Chondrocyte (in vitro differentiated cells): ENCODE results near the gene SH2D1B. TPM values are rescaled to one million over a fixed set of nuclear protein-coding genes. Genes with fewer than 3 reads are reported as not detected.

Experiments
- DNase-seq: peaks from one replicate; pipeline ENCODE4 v3.0.0; 2021; ENCODE audit warnings: mixed read lengths, low spot score
- H3K27ac Mint-ChIP-seq: one replicate; pipeline ENCODE4 v1.8.0; 2021; ENCODE audit warnings: mild to moderate bottlenecking, moderate library complexity, mixed read lengths; ENCODE audit not compliant: unreplicated experiment
- H3K27me3 Mint-ChIP-seq: 2 replicates; pipeline ENCODE4 v1.8.0; 2021; ENCODE audit warnings: low read depth, mixed read lengths
- H3K36me3 Mint-ChIP-seq: 2 replicates; pipeline ENCODE4 v1.8.0; 2021; ENCODE audit warnings: low read depth, mixed read lengths
- H3K4me1 Mint-ChIP-seq: 2 replicates; pipeline ENCODE4 v1.8.0; 2021; ENCODE audit warnings: low read depth, mild to moderate bottlenecking, mixed read lengths
- H3K4me3 Mint-ChIP-seq: one replicate; pipeline ENCODE4 v1.8.0; 2021; ENCODE audit warnings: mild to moderate bottlenecking, moderate library complexity, mixed read lengths; ENCODE audit not compliant: unreplicated experiment
- H3K9me3 Mint-ChIP-seq: 2 replicates; pipeline ENCODE4 v1.8.0; 2021; ENCODE audit warnings: low read depth, mixed read lengths
- total RNA-seq: library from RNA; stranded (reverse); gene quantifications from 3 replicates; pipeline ENCODE4 v1.2.1, GENCODE V29; 2021
- TF ChIP-seq, protein P1 (sequence below): fragments of 200-600 bp; sonication (generic); IDR thresholded peaks from 2 replicates; pipeline ENCODE4 v1.5.0; 2021; ENCODE audit warnings: antibody characterized with exemption, mild to moderate bottlenecking, moderate library complexity

Gene SH2D1B
- total RNA-seq, 1 donor from 2014 or later: not detected

- H3K27ac Mint-ChIP-seq: peak overlapping the region; percentile 91
- TF ChIP-seq, protein P1, sequence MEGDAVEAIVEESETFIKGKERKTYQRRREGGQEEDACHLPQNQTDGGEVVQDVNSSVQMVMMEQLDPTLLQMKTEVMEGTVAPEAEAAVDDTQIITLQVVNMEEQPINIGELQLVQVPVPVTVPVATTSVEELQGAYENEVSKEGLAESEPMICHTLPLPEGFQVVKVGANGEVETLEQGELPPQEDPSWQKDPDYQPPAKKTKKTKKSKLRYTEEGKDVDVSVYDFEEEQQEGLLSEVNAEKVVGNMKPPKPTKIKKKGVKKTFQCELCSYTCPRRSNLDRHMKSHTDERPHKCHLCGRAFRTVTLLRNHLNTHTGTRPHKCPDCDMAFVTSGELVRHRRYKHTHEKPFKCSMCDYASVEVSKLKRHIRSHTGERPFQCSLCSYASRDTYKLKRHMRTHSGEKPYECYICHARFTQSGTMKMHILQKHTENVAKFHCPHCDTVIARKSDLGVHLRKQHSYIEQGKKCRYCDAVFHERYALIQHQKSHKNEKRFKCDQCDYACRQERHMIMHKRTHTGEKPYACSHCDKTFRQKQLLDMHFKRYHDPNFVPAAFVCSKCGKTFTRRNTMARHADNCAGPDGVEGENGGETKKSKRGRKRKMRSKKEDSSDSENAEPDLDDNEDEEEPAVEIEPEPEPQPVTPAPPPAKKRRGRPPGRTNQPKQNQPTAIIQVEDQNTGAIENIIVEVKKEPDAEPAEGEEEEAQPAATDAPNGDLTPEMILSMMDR: no peak
- no peaks in the 10 kb centered on the region for H3K9me3 Mint-ChIP-seq
- H3K4me3 Mint-ChIP-seq: no peak overlapping the region
- DNase-seq: no peak
- H3K27me3 Mint-ChIP-seq: no peaks in the 10 kb centered on the region
- H3K36me3 Mint-ChIP-seq: peaks cover 4% of the 10 kb centered on the region
- peaks cover 19% of the 10 kb centered on the region for H3K4me1 Mint-ChIP-seq
These were observed 39.5 kb downstream of the SH2D1B start for GRCh38 chr1:162372159-162373071.

DNA sequence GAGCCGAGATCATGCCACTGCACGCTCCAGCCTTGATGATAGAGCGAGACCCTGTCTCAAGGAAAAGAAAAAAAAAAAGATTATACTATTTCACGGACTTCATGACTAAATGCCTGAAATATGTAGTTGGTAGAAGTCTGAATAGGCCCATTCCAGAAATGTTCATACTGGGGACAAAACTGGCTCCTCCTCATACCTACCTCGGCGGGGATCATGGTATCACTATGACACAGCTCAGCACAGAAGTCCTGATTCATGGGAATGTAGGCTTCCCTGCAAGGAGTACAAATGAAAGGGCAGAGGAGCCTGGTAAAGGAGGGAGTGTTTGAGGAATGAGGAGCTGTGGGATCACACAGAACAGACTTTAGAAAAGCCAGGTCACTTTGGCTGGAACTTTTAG, 40.3 kb downstream of the SH2D1B start:
- Mint-ChIP-seq H3K27ac (peak overlapping the region; percentile 91), H3K9me3 (no peaks in the 10 kb centered on the region)

DNA sequence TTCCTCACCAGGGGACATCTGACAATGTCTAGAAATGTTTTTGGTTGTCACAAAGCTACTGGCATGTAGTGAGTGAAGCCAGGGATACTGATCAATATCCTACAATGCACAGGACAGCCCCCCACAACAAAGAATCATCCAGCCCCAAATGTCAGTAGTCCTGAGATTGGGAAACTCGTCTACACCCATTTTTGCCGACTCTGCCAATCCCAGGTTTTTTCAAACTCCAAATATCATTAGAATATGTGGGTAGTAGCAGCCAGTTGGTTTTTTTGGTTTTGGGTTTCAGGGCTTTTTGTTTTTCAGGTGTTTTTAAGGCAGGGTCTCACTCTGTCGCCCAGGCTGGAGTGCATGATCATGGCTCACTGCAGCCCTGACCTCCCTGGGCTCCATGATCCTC, 41.2 kb downstream of the SH2D1B start:
- Mint-ChIP-seq H3K9me3 (no peaks in the 10 kb centered on the region), H3K27ac (no peak overlapping the region), H3K27me3 (no peaks in the 10 kb centered on the region), H3K36me3 (peaks cover 4% of the 10 kb centered on the region), H3K4me1 (peaks cover 19% of the 10 kb centered on the region), H3K4me3 (no peak overlapping the region)
- TF ChIP-seq, protein P1: no peak
- no peak for DNase-seq

More for the DNA sequence above, 40.3 kb downstream of the SH2D1B start:
- peaks cover 7% of the 10 kb centered on the region for H3K36me3 Mint-ChIP-seq
- no peak overlapping the region for H3K4me3 Mint-ChIP-seq
- TF ChIP-seq, protein P1: no peak
- no peaks in the 10 kb centered on the region for H3K27me3 Mint-ChIP-seq
- no peak for DNase-seq
- peaks cover 19% of the 10 kb centered on the region for H3K4me1 Mint-ChIP-seq

DNA sequence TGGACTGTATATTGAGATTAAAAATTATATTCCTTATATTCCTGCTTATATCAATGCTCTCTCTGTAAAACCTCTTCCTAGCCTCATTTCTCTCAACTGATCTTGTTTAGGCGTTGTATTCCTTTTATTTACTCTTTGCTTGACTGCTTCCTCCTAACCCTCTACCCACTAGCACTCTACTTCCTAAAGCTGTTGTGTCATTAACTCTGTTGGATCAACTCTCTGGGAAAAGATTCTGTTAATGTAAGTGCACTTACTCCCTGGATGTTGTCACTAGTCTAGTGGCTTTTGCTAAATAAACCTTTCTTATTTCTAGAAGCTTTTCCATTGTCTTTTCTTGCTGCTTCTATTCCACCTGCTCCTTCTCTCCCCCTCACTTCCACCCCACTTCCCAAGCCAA, 41.8 kb downstream of the SH2D1B start:
- Mint-ChIP-seq H3K36me3 (peaks cover 4% of the 10 kb centered on the region), H3K9me3 (no peaks in the 10 kb centered on the region), H3K4me3 (no peak overlapping the region), H3K4me1 (peaks cover 19% of the 10 kb centered on the region), H3K27ac (no peak overlapping the region), H3K27me3 (no peaks in the 10 kb centered on the region)
- no peak for DNase-seq
- TF ChIP-seq, protein P1: no peak

DNA sequence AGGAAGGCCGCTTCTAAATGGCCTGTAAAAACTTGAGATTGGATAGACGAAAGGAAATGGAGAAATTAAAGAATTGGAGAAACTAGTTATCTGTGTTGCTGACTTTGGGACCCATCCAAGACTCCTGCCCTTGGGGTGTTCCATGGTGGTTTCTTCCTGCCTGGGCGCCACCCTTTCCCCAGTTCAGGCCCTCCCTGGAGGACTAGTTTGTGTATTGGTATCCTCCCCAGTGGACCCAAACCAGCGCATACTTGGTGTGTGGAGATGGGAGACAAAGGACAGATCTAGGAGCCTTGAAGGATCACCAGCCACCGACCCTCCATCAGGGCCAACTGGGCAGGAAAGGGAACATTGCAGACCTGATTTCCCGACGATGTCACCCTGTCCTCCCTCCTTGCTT, 42.4 kb downstream of the SH2D1B start:
- H3K4me1 Mint-ChIP-seq: peaks cover 19% of the 10 kb centered on the region
- TF ChIP-seq, protein P1: no peak
- no peak for DNase-seq
- no peaks in the 10 kb centered on the region for H3K9me3 Mint-ChIP-seq
- no peaks in the 10 kb centered on the region for H3K27me3 Mint-ChIP-seq
- H3K4me3 Mint-ChIP-seq: no peak overlapping the region
- peaks cover 4% of the 10 kb centered on the region for H3K36me3 Mint-ChIP-seq
- H3K27ac Mint-ChIP-seq: no peak overlapping the region
